Liver (tissue), 3 donors: ENCODE measurements around the gene CAPNS2.

Experiments
- CTCF ChIP-seq: fragments of 150-350 bp; IDR thresholded peaks from 2 replicates; pipeline ENCODE4 v1.5.1; 2017; ENCODE audit warnings: improper control_type of control experiment, low read depth, low read length; ENCODE audit not compliant: missing input control
- JUND ChIP-seq, 2 donors: IDR thresholded peaks; 2 replicates each; pipeline ENCODE4 v1.6.1; 2016; ENCODE audit warnings: antibody characterized with exemption in 2 of 2
- YY1 ChIP-seq: IDR thresholded peaks from 2 replicates; pipeline ENCODE4 v1.6.1; 2016; ENCODE audit warnings: antibody characterized with exemption, mild to moderate bottlenecking
- ZBTB33 ChIP-seq: IDR thresholded peaks from 2 replicates; pipeline ENCODE4 v1.6.1; 2016; ENCODE audit warnings: antibody characterized with exemption
- donor health status: healthy.
- donor health status: healthy.

DNA sequence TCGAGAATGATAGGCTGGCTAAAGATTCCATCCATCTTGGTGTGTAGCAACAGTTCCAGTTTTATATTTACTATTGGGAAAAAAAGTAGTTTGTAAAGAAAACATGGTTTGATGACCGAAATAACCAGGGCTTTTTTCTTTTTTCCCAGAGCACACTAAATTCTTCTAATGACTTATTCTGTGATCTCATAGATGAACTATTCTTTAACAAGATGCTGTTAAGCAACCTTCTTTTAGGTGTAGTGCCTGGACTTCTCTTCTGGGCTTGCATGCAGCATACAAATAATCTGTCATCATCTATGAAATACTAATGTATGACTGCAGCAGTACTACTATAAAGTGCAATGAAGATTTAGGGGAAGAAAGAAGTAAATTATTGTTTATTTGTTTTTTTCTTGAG, 11.0 kb upstream of the CAPNS2 start:
- TF ChIP-seq CTCF, result no peak
- TF ChIP-seq YY1, result no peak
- no peak for TF ChIP-seq JUND (IDR thresholded peaks at IDR 0.05)
- no peak for TF ChIP-seq ZBTB33
